GM06990 (cell line): ENCODE results near the gene INPP5A.

Source experiments
- DNase-seq: peaks from one replicate; pipeline ENCODE4 v3.0.0-alpha.2; 2011; ENCODE audit not compliant: insufficient read length; ENCODE audit errors: extremely low read depth
- H3K27me3 ChIP-seq: replicated peaks from 2 replicates; pipeline ENCODE4 v1.6.0; 2011; ENCODE audit warnings: low read length; ENCODE audit not compliant: control insufficient read depth, insufficient read depth
- H3K36me3 ChIP-seq: 2 replicates; pipeline ENCODE4 v1.5.1; 2011; ENCODE audit warnings: low read length; ENCODE audit not compliant: control insufficient read depth, insufficient read depth
- H3K4me3 ChIP-seq: replicated peaks from 2 replicates; pipeline ENCODE4 v1.5.1; 2011; ENCODE audit warnings: low read depth, mild to moderate bottlenecking, control low read depth, low read length
- CTCF ChIP-seq: IDR thresholded peaks from 2 replicates; pipeline ENCODE4 v1.5.1; 2011; ENCODE audit warnings: low read length, control low read depth, mild to moderate bottlenecking, inconsistent platforms; ENCODE audit not compliant: insufficient read depth, poor library complexity, severe bottlenecking

The INPP5A gene

GRCh38 chr10:132811891-132812481 lies 274.4 kb downstream of the INPP5A start:
- Histone ChIP-seq H3K4me3 (no peak overlapping the region), H3K36me3 (no peaks in the 10 kb centered on the region), H3K27me3 (no peaks in the 10 kb centered on the region)
- TF ChIP-seq CTCF, result no peak
- DNase-seq, result no peak

- Histone ChIP-seq H3K36me3 (no peaks in the 10 kb centered on the region), H3K27me3 (no peaks in the 10 kb centered on the region), H3K4me3 (no peak overlapping the region)
- no peak for TF ChIP-seq CTCF
- no peak for DNase-seq
These were observed 274.9 kb downstream of the INPP5A start for GRCh38 chr10:132812520-132812919.

- DNase-seq, result no peak
- no peaks in the 10 kb centered on the region for H3K27me3 ChIP-seq
- no peak for TF ChIP-seq CTCF
- no peaks in the 10 kb centered on the region for H3K36me3 ChIP-seq
- H3K4me3 ChIP-seq, result no peak overlapping the region
These were observed 275.4 kb downstream of the INPP5A start for GRCh38 chr10:132813001-132813401.

GRCh38 chr10:132813560-132814468 lies 276.2 kb downstream of the INPP5A start:
- no peaks in the 10 kb centered on the region for H3K36me3 ChIP-seq
- no peak for TF ChIP-seq CTCF
- H3K27me3 ChIP-seq, result no peaks in the 10 kb centered on the region
- DNase-seq, result no peak
- no peak overlapping the region for H3K4me3 ChIP-seq

- DNase-seq, result no peak
- no peaks in the 10 kb centered on the region for H3K27me3 ChIP-seq
- no peak overlapping the region for H3K4me3 ChIP-seq
- TF ChIP-seq CTCF, result no peak
- H3K36me3 ChIP-seq, result no peaks in the 10 kb centered on the region
These were observed 276.9 kb downstream of the INPP5A start for GRCh38 chr10:132814469-132814856.
